HAP-1 (cell line): ENCODE measurements around the gene ARFRP1.
A peak's percentile ranks its signal among the peaks of the same experiment; 100 is the strongest.
"Not testable (repeated sequence)": the region's sequence is repeated elsewhere in the genome, so short reads cannot be mapped to it uniquely, and the experiment has no call there.

Experiments used
- DNase-seq, 2 experiments: peaks; one replicate each; pipeline ENCODE4 v3.0.0-alpha.2; 2016 to 2020; ENCODE audit warnings: low spot score in 2 of 2
- H3K27me3 ChIP-seq: fragments of 250-450 bp; sonication (Bioruptor Pico); 2 replicates; pipeline ENCODE4 v1.5.1; 2020; ENCODE audit warnings: low read depth, mild to moderate bottlenecking, moderate library complexity
- H3K36me3 ChIP-seq: fragments of 250-450 bp; sonication (Bioruptor Pico); replicated peaks from 2 replicates; pipeline ENCODE4 v1.5.1; 2020; ENCODE audit warnings: mild to moderate bottlenecking
- H3K4me1 ChIP-seq: fragments of 250-450 bp; sonication (Bioruptor Pico); 2 replicates; pipeline ENCODE4 v1.5.1; 2020; ENCODE audit warnings: mild to moderate bottlenecking
- H3K4me3 ChIP-seq: fragments of 250-450 bp; sonication (Bioruptor Pico); 2 replicates; pipeline ENCODE4 v1.5.1; 2020; ENCODE audit warnings: mild to moderate bottlenecking, moderate library complexity
- H3K9me3 ChIP-seq: fragments of 250-450 bp; sonication (Bioruptor Pico); 2 replicates; pipeline ENCODE4 v1.5.1; 2020; ENCODE audit warnings: mild to moderate bottlenecking, moderate library complexity
- in situ Hi-C: fragments of 300-500 bp; cut with MboI; formaldehyde crosslinking; loops from 3 replicates; pipeline ENCODE4 v1.14.3; 2020; ENCODE audit warnings: low sequenced_read_pairs, inconsistent platforms, mixed read lengths

Gene ARFRP1

GRCh38 chr20:63732118-63733095 is 24.6 kb upstream of the ARFRP1 start:
- no peaks in the 10 kb centered on the region for H3K27me3 ChIP-seq
- in situ Hi-C loops: no loop called here
- H3K4me1 ChIP-seq: no peaks in the 10 kb centered on the region
- peaks cover 9% of the 10 kb centered on the region for H3K36me3 ChIP-seq
- no peak overlapping the region for H3K4me3 ChIP-seq
- no peaks in the 10 kb centered on the region for H3K9me3 ChIP-seq
- DNase-seq: no peak

- DNase-seq: no peak
- in situ Hi-C loops: no loop called here
- H3K4me3 ChIP-seq: no peak overlapping the region
- H3K27me3 ChIP-seq: no peaks in the 10 kb centered on the region
- no peaks in the 10 kb centered on the region for H3K4me1 ChIP-seq
- no peaks in the 10 kb centered on the region for H3K9me3 ChIP-seq
- peaks cover 12% of the 10 kb centered on the region for H3K36me3 ChIP-seq
These were observed 23.6 kb upstream of the ARFRP1 start for GRCh38 chr20:63731410-63731809.

GRCh38 chr20:63730189-63730733 is 22.5 kb upstream of the ARFRP1 start:
- not testable (repeated sequence) for H3K4me1 ChIP-seq

GRCh38 chr20:63722967-63723622 is 15.3 kb upstream of the ARFRP1 start:
- in situ Hi-C loops, H3K9me3 ChIP-seq, H3K27me3 ChIP-seq, H3K4me1 ChIP-seq, DNase-seq, H3K4me3 ChIP-seq: not testable (repeated sequence)
- peaks cover 33% of the 10 kb centered on the region for H3K36me3 ChIP-seq

More at GRCh38 chr20:63730189-63730733, 22.5 kb upstream of the ARFRP1 start:
- H3K27me3 ChIP-seq, H3K9me3 ChIP-seq, H3K4me3 ChIP-seq, in situ Hi-C loops, DNase-seq: not testable (repeated sequence)
- peaks cover 16% of the 10 kb centered on the region for H3K36me3 ChIP-seq

- Histone ChIP-seq H3K4me1 (no peaks in the 10 kb centered on the region), H3K4me3 (no peak overlapping the region), H3K27me3 (no peaks in the 10 kb centered on the region), H3K9me3 (no peaks in the 10 kb centered on the region; the same call in none of the 2 replicates), H3K36me3 (peaks cover 40% of the 10 kb centered on the region)
- DNase-seq: no peak
- in situ Hi-C loops: no loop called here
These were observed 11.2 kb upstream of the ARFRP1 start for GRCh38 chr20:63718996-63719395.

GRCh38 chr20:63714858-63715257 is 7.1 kb upstream of the ARFRP1 start:
- peaks cover 57% of the 10 kb centered on the region for H3K36me3 ChIP-seq
- DNase-seq: no peak
- H3K9me3 ChIP-seq: no peaks in the 10 kb centered on the region; the same call in none of the 2 replicates

GRCh38 chr20:63712191-63712590 is 4.4 kb upstream of the ARFRP1 start:
- in situ Hi-C loops: no loop called here
- Histone ChIP-seq H3K4me3 (no peak overlapping the region), H3K4me1 (no peaks in the 10 kb centered on the region; the same call in 1 of the 2 replicates), H3K9me3 (no peaks in the 10 kb centered on the region; the same call in none of the 2 replicates), H3K36me3 (peaks cover 48% of the 10 kb centered on the region), H3K27me3 (no peaks in the 10 kb centered on the region)
- DNase-seq: no peak

More at GRCh38 chr20:63714858-63715257, 7.1 kb upstream of the ARFRP1 start:
- H3K27me3 ChIP-seq: no peaks in the 10 kb centered on the region
- H3K4me3 ChIP-seq: no peak overlapping the region
- no peaks in the 10 kb centered on the region for H3K4me1 ChIP-seq
- in situ Hi-C loops: no loop called here

- Histone ChIP-seq H3K4me1 (peaks cover 4% of the 10 kb centered on the region), H3K36me3 (peaks cover 53% of the 10 kb centered on the region), H3K4me3 (no peak overlapping the region), H3K9me3 (no peaks in the 10 kb centered on the region; the same call in none of the 2 replicates), H3K27me3 (no peaks in the 10 kb centered on the region)
- in situ Hi-C loops: no loop called here
- no peak for DNase-seq
These were observed 3.4 kb upstream of the ARFRP1 start for GRCh38 chr20:63711085-63711645.

GRCh38 chr20:63709149-63709527 is 1.4 kb upstream of the ARFRP1 start:
- Histone ChIP-seq H3K4me3 (peak overlapping the region; percentile 78), H3K36me3 (peaks cover 64% of the 10 kb centered on the region), H3K27me3 (no peaks in the 10 kb centered on the region), H3K4me1 (peaks cover 4% of the 10 kb centered on the region), H3K9me3 (no peaks in the 10 kb centered on the region)
- in situ Hi-C loops: no loop called here
- DNase-seq: no peak

- no peaks in the 10 kb centered on the region for H3K9me3 ChIP-seq
- peak overlapping the region; percentile 78 for H3K4me3 ChIP-seq
- peak in 1 of 2 experiments; percentile 16 for DNase-seq
- H3K36me3 ChIP-seq: peaks cover 64% of the 10 kb centered on the region
- H3K27me3 ChIP-seq: no peaks in the 10 kb centered on the region
- in situ Hi-C loops: no loop called here
- H3K4me1 ChIP-seq: peaks cover 4% of the 10 kb centered on the region
These were observed 749 bp upstream of the ARFRP1 start for GRCh38 chr20:63708301-63709148.

GRCh38 chr20:63706852-63707557 is 771 bp downstream of the ARFRP1 start:
- peaks cover 4% of the 10 kb centered on the region for H3K4me1 ChIP-seq
- peak in 1 of 2 experiments; percentile 64 for DNase-seq
- H3K36me3 ChIP-seq: peaks cover 57% of the 10 kb centered on the region
- H3K9me3 ChIP-seq: no peaks in the 10 kb centered on the region
- in situ Hi-C loops: no loop called here
- peak overlapping the region; percentile 78 for H3K4me3 ChIP-seq
- H3K27me3 ChIP-seq: no peaks in the 10 kb centered on the region

- Histone ChIP-seq H3K4me1 (peaks cover 4% of the 10 kb centered on the region), H3K36me3 (peaks cover 48% of the 10 kb centered on the region), H3K4me3 (peak overlapping the region; percentile 78), H3K27me3 (no peaks in the 10 kb centered on the region), H3K9me3 (no peaks in the 10 kb centered on the region)
- in situ Hi-C loops: no loop called here
- DNase-seq: no peak
These were observed 1.6 kb downstream of the ARFRP1 start for GRCh38 chr20:63706027-63706695.
